Adrenal gland (tissue), 5 donors: ENCODE measurements around the gene CLEC16A.

Experiments
- CTCF ChIP-seq, 6 experiments: fragments of 450-650 bp in 4 of 6; fragments of 200-600 bp in 2 of 6; sonication (generic) in 1 of 6; IDR thresholded peaks; 1 replicate in 5 of 6; 2 replicates in 1 of 6; pipeline versions ENCODE4 v1.5.1 to v1.8.0; 2016 to 2021; ENCODE audit warnings: antibody characterized with exemption in 6 of 6, mild to moderate bottlenecking in 2 of 6, moderate library complexity in 1 of 6
- POLR2A ChIP-seq, 2 donors: fragments of 450-650 bp; IDR thresholded peaks; one replicate each; pipeline ENCODE4 v1.6.1; 2017; ENCODE audit warnings: antibody characterized with exemption in 2 of 2, mild to moderate bottlenecking in 2 of 2, moderate library complexity in 1 of 2
- donor health status: DM: no; HTN: no; CAD: no.

GRCh38 chr16:10957771-10958482 lies 13.6 kb downstream of the CLEC16A start:
- TF ChIP-seq POLR2A (IDR thresholded peaks at IDR 0.05) (no peak), CTCF (IDR thresholded peaks at IDR 0.05) (no peak)
